Lung (tissue), 12 donors: ENCODE results near the gene PKP3. TPM values are rescaled to one million over a fixed set of nuclear protein-coding genes. Genes with fewer than 3 reads are reported as not detected.

ENCODE experiments used
- ATAC-seq: fragments of 200-7000 bp; cut with Tn5 transposase; one replicate; pipeline ENCODE4 v1.9.1; 2020; ENCODE audit warnings: moderate number of reproducible peaks; ENCODE audit not compliant: insufficient read depth, low FRiP score
- DNase-seq, 3 donors: peaks; one replicate each; pipeline ENCODE4 v3.0.0-alpha.2; 2013 to 2017
- H3K27ac ChIP-seq, 2 donors: one replicate each; pipeline ENCODE4 v1.5.1; 2013; ENCODE audit warnings: mild to moderate bottlenecking in 2 of 2, moderate library complexity in 2 of 2, control low read depth in 1 of 2, inconsistent platforms in 1 of 2, low read depth in 1 of 2, low read length in 1 of 2
- H3K27me3 ChIP-seq, 3 donors: one replicate each; pipeline ENCODE4 v1.5.1; 2013; ENCODE audit warnings: low read length in 2 of 3; ENCODE audit not compliant: control insufficient read depth in 3 of 3, insufficient read depth in 3 of 3
- H3K36me3 ChIP-seq, 4 donors: one replicate each; pipeline ENCODE4 v1.5.1; 2013; ENCODE audit warnings: low read length in 4 of 4, mild to moderate bottlenecking in 1 of 4, moderate library complexity in 1 of 4; ENCODE audit not compliant: control insufficient read depth in 4 of 4, insufficient read depth in 4 of 4
- H3K4me1 ChIP-seq, 5 donors: one replicate each; pipeline ENCODE4 v1.5.1; 2013; ENCODE audit warnings: low read length in 5 of 5, mild to moderate bottlenecking in 2 of 5, moderate library complexity in 1 of 5; ENCODE audit not compliant: control insufficient read depth in 5 of 5, insufficient read depth in 5 of 5
- H3K4me3 ChIP-seq: one replicate; pipeline ENCODE4 v1.5.1; 2013; ENCODE audit warnings: mild to moderate bottlenecking, control low read depth, moderate library complexity
- H3K9ac ChIP-seq, 2 donors: one replicate each; pipeline ENCODE4 v1.5.1; 2013; ENCODE audit warnings: low read length in 2 of 2, control low read depth in 1 of 2; ENCODE audit not compliant: insufficient read depth in 1 of 2
- H3K9me3 ChIP-seq, 4 donors: one replicate each; pipeline ENCODE4 v1.5.1; 2013; ENCODE audit warnings: low read length in 3 of 4, mild to moderate bottlenecking in 1 of 4, moderate library complexity in 1 of 4; ENCODE audit not compliant: control insufficient read depth in 4 of 4, insufficient read depth in 3 of 4
- CTCF ChIP-seq: IDR thresholded peaks from 2 replicates; pipeline ENCODE4 v1.5.1; 2012; ENCODE audit warnings: mild to moderate bottlenecking; ENCODE audit errors: control extremely low read depth, extremely low read depth
- WGBS, 2 donors: extraction: QIAGEN DNeasy Blood & Tissue Kit; methylation state at CpG; one replicate each; pipeline ENCODE4 v1.1.7; 2013; 5-methylcytosine and 5-hydroxymethylcytosine counted together
- polyA plus RNA-seq, 2 donors: library from polyadenylated mRNA; stranded (reverse); fragments of 200-250 nt; gene quantifications; one replicate each; pipeline ENCODE4 v1.2.1, GENCODE V29; 2013
- total RNA-seq, 2 donors: library from RNA; depleted of rRNA in 1 of 2; stranded (reverse); fragments of >200 nt in 1 of 2; gene quantifications; one replicate each; pipeline ENCODE4 v1.2.1, GENCODE V29; 2014 to 2021
- donor health status: control.
- donor health status: control.
- donor health status: Bipolar disorder and iron deficiency.
- donor health status: healthy.
- donor health status: DM: yes; HTN: yes; CAD: no.

PKP3 gene
- total and polyA plus RNA-seq, 4 donors: 15.7 to 63.1 (median 40.3) TPM

- TF ChIP-seq CTCF: no peak
- DNase-seq: no peak
- H3K4me1 ChIP-seq: peaks cover 0 to 21% (median 7%) of the 10 kb centered on the region in 5 donors
- no peaks in the 10 kb centered on the region for H3K9me3 ChIP-seq
- 92 to 94% methylated on average over 12 of the region's 12 CpGs for WGBS, 2 donors
- no peak overlapping the region for H3K27ac ChIP-seq
- H3K9ac ChIP-seq: no peak overlapping the region
- H3K4me3 ChIP-seq: no peak overlapping the region
- no peaks in the 10 kb centered on the region for H3K27me3 ChIP-seq
- peaks cover 0 to 20% (median 10%) of the 10 kb centered on the region in 4 donors for H3K36me3 ChIP-seq
- no peak for ATAC-seq
These were observed 58.3 kb downstream of the PKP3 start for GRCh38 chr11:452203-452744.

- TF ChIP-seq CTCF: no peak
- 91 to 97% methylated on average over 19 of the region's 19 CpGs for WGBS, 2 donors
- H3K36me3 ChIP-seq: peaks cover 0 to 20% (median 11%) of the 10 kb centered on the region in 4 donors
- no peaks in the 10 kb centered on the region for H3K27me3 ChIP-seq
- H3K4me1 ChIP-seq: peaks cover 0 to 21% (median 7%) of the 10 kb centered on the region in 5 donors
- no peak overlapping the region for H3K27ac ChIP-seq
- H3K9me3 ChIP-seq: no peaks in the 10 kb centered on the region
- no peak for DNase-seq
- no peak overlapping the region for H3K4me3 ChIP-seq
- H3K9ac ChIP-seq: no peak overlapping the region
- ATAC-seq: no peak
These were observed 59.0 kb downstream of the PKP3 start for GRCh38 chr11:452916-453527.

- H3K27ac ChIP-seq: no peak overlapping the region
- no peak for DNase-seq
- no peaks in the 10 kb centered on the region for H3K27me3 ChIP-seq
- peaks cover 0 to 17% (median 7%) of the 10 kb centered on the region in 5 donors for H3K4me1 ChIP-seq
- WGBS, 2 donors: 88 to 93% methylated on average over 13 of the region's 13 CpGs
- H3K36me3 ChIP-seq: peaks cover 0 to 20% (median 11%) of the 10 kb centered on the region in 4 donors
- H3K9ac ChIP-seq: no peak overlapping the region
- H3K9me3 ChIP-seq: no peaks in the 10 kb centered on the region
- no peak for TF ChIP-seq CTCF
- no peak overlapping the region for H3K4me3 ChIP-seq
- ATAC-seq: no peak
These were observed 59.6 kb downstream of the PKP3 start for GRCh38 chr11:453564-453963.

GRCh38 chr11:454043-454442, 60.0 kb downstream of the PKP3 start:
- no peak for ATAC-seq
- no peak for TF ChIP-seq CTCF
- peaks cover 0 to 15% (median 6%) of the 10 kb centered on the region in 5 donors for H3K4me1 ChIP-seq
- no peaks in the 10 kb centered on the region for H3K27me3 ChIP-seq
- no peak for DNase-seq
- H3K27ac ChIP-seq: no peak overlapping the region
- no peak overlapping the region for H3K4me3 ChIP-seq
- WGBS, 2 donors: 89 to 92% methylated on average over 9 of the region's 9 CpGs
- H3K9ac ChIP-seq: no peak overlapping the region
- H3K9me3 ChIP-seq: no peaks in the 10 kb centered on the region
- peaks cover 0 to 20% (median 11%) of the 10 kb centered on the region in 4 donors for H3K36me3 ChIP-seq
